ENCODE measurements around the gene TMEM201. TPM values are rescaled to one million over a fixed set of nuclear protein-coding genes. Genes with fewer than 3 reads are reported as not detected.
A peak's percentile ranks its signal among the peaks of the same experiment; 100 is the strongest.

Gene TMEM201
- total RNA-seq, 1 donor from 2014 or later = 1.9 TPM

GRCh38 chr1:9595968-9596340 is 7.2 kb downstream of the TMEM201 start:
- H3K27me3 Mint-ChIP-seq (ENCODE audit: insufficient read depth, low read depth) = peaks cover 6% of the 10 kb centered on the region
- Histone ChIP-seq H3K36me3 (no peaks in the 10 kb centered on the region), H3F3A (ENCODE audit: low read depth) (peaks cover 27% of the 10 kb centered on the region), H3K4me3 (no peak overlapping the region), H4K20me1 (ENCODE audit: low read depth) (peaks cover 59% of the 10 kb centered on the region), H3K79me2 (ENCODE audit: low read depth) (peaks cover 49% of the 10 kb centered on the region), H3K27me3 (no peaks in the 10 kb centered on the region), H3K9me3 (ENCODE audit: low read depth) (no peaks in the 10 kb centered on the region), H3K4me1 (peaks cover 42% of the 10 kb centered on the region), H3K4me2 (no peak overlapping the region), H2AFZ (replicated peaks) (no peak overlapping the region), H3K27ac (no peak overlapping the region), H3K9ac (no peak overlapping the region)
- no peak overlapping the region for H3K4me3 Mint-ChIP-seq
- H3K4me1 Mint-ChIP-seq = peaks cover 36% of the 10 kb centered on the region
- TF ChIP-seq EZH2phosphoT487 (IDR thresholded peaks at IDR 0.05) = no peak
- no peak for TF ChIP-seq EZH2 (IDR thresholded peaks at IDR 0.05)
- peaks cover 4% of the 10 kb centered on the region for H3K36me3 Mint-ChIP-seq
- no peak for DNase-seq (ENCODE audit: low spot score)
- peak overlapping the region; percentile 53 for H3K27ac Mint-ChIP-seq
- no peaks in the 10 kb centered on the region for H3K9me3 Mint-ChIP-seq

GRCh38 chr1:9596415-9597123 is 7.9 kb downstream of the TMEM201 start:
- Mint-ChIP-seq H3K36me3 (peaks cover 4% of the 10 kb centered on the region), H3K9me3 (no peaks in the 10 kb centered on the region), H3K27ac (no peak overlapping the region), H3K4me1 (peaks cover 31% of the 10 kb centered on the region), H3K4me3 (no peak overlapping the region), H3K27me3 (ENCODE audit: insufficient read depth, low read depth) (peaks cover 4% of the 10 kb centered on the region)
- TF ChIP-seq EZH2phosphoT487 (IDR thresholded peaks at IDR 0.05) (no peak), EZH2 (IDR thresholded peaks at IDR 0.05) (no peak)
- TF ChIP-seq, protein P1, sequence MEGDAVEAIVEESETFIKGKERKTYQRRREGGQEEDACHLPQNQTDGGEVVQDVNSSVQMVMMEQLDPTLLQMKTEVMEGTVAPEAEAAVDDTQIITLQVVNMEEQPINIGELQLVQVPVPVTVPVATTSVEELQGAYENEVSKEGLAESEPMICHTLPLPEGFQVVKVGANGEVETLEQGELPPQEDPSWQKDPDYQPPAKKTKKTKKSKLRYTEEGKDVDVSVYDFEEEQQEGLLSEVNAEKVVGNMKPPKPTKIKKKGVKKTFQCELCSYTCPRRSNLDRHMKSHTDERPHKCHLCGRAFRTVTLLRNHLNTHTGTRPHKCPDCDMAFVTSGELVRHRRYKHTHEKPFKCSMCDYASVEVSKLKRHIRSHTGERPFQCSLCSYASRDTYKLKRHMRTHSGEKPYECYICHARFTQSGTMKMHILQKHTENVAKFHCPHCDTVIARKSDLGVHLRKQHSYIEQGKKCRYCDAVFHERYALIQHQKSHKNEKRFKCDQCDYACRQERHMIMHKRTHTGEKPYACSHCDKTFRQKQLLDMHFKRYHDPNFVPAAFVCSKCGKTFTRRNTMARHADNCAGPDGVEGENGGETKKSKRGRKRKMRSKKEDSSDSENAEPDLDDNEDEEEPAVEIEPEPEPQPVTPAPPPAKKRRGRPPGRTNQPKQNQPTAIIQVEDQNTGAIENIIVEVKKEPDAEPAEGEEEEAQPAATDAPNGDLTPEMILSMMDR (IDR thresholded peaks at IDR 0.05) = no peak
- peaks cover 43% of the 10 kb centered on the region for H3K79me2 ChIP-seq (ENCODE audit: low read depth)
- no peaks in the 10 kb centered on the region for H3K9me3 ChIP-seq (ENCODE audit: low read depth)
- H3K4me2 ChIP-seq = no peak overlapping the region
- peaks cover 53% of the 10 kb centered on the region for H4K20me1 ChIP-seq (ENCODE audit: low read depth)
- H3K4me1 ChIP-seq = peaks cover 36% of the 10 kb centered on the region
- no peak overlapping the region for H2AFZ ChIP-seq (replicated peaks)
- no peaks in the 10 kb centered on the region for H3K27me3 ChIP-seq
- DNase-seq (ENCODE audit: low spot score) = no peak
- H3K9ac ChIP-seq = no peak overlapping the region
- H3K27ac ChIP-seq = no peak overlapping the region
- H3K4me3 ChIP-seq = no peak overlapping the region
- peaks cover 22% of the 10 kb centered on the region for H3F3A ChIP-seq (ENCODE audit: low read depth)
- no peaks in the 10 kb centered on the region for H3K36me3 ChIP-seq

GRCh38 chr1:9597361-9598315 is 8.9 kb downstream of the TMEM201 start:
- peaks cover 45% of the 10 kb centered on the region for H4K20me1 ChIP-seq (ENCODE audit: low read depth)
- H3K4me3 ChIP-seq = no peak overlapping the region
- Mint-ChIP-seq H3K27ac (no peak overlapping the region), H3K27me3 (ENCODE audit: insufficient read depth, low read depth) (peaks cover 2% of the 10 kb centered on the region), H3K4me3 (no peak overlapping the region), H3K9me3 (no peaks in the 10 kb centered on the region), H3K36me3 (peaks cover 2% of the 10 kb centered on the region), H3K4me1 (peaks cover 21% of the 10 kb centered on the region)
- peaks cover 25% of the 10 kb centered on the region for H3K4me1 ChIP-seq
- TF ChIP-seq, protein P1 (IDR thresholded peaks at IDR 0.05) = no peak
- no peak for TF ChIP-seq EZH2phosphoT487 (IDR thresholded peaks at IDR 0.05)
- TF ChIP-seq EZH2 (IDR thresholded peaks at IDR 0.05) = no peak
- DNase-seq (ENCODE audit: low spot score) = no peak
- H3K27me3 ChIP-seq = no peaks in the 10 kb centered on the region
- H3K9ac ChIP-seq = no peak overlapping the region
- H3K4me2 ChIP-seq = no peak overlapping the region
- H3K27ac ChIP-seq = no peak overlapping the region
- no peaks in the 10 kb centered on the region for H3K36me3 ChIP-seq
- H3K79me2 ChIP-seq (ENCODE audit: low read depth) = peaks cover 33% of the 10 kb centered on the region
- H3K9me3 ChIP-seq (ENCODE audit: low read depth) = no peaks in the 10 kb centered on the region
- peaks cover 13% of the 10 kb centered on the region for H3F3A ChIP-seq (ENCODE audit: low read depth)
- H2AFZ ChIP-seq (replicated peaks) = no peak overlapping the region
